ENCODE data around the gene HOXC5. TPM values are rescaled to one million over a fixed set of nuclear protein-coding genes. Genes with fewer than 3 reads are reported as not detected.

The HOXC5 gene
- total RNA-seq (not detected), polyA plus RNA-seq (under 1 TPM in 1 of 2 donors, not detected in 1; 0.01 TPM)
- long read RNA-seq, donor 1 = 0 reads
- long read RNA-seq, donor 2 = 0 reads
- long read RNA-seq, donor 3 = 0 reads

DNA sequence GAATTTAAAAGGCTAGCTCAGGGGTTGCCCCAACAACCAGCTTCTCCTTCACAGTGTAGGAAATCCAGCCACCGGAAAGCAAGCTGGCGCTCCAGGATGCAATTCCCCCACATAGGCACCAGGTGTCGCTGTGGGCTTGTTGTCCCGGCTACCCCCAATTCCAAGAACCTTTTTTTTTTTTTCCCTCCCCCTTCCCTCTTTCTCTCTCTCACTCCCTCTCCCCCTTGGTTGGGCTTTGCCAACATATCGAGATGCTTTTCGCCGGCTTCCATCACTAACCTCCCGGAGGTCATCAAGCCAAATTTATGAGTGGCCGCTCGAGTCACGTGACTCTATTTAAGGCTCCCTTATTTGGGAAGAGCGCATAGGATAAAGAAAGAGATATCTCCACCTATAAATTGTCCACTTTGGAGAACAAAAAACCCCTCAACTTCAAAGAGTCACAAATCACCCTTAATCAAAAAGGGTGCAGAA lies at the start of gene HOXC5:
TSS of gene HOXC5 (plus strand) at position 424 of the 474 bp plus-strand sequence. CDS start 73 bp downstream, outside the sequence.
- ATAC-seq = peak in 5 of 8 donors; percentile 12 to 51 (median 36)
- no peaks in the 10 kb centered on the region for H3K36me3 ChIP-seq
- peaks cover 3 to 34% (median 12%) of the 10 kb centered on the region in 9 donors for H3K4me1 ChIP-seq
- TF ChIP-seq, protein P1, sequence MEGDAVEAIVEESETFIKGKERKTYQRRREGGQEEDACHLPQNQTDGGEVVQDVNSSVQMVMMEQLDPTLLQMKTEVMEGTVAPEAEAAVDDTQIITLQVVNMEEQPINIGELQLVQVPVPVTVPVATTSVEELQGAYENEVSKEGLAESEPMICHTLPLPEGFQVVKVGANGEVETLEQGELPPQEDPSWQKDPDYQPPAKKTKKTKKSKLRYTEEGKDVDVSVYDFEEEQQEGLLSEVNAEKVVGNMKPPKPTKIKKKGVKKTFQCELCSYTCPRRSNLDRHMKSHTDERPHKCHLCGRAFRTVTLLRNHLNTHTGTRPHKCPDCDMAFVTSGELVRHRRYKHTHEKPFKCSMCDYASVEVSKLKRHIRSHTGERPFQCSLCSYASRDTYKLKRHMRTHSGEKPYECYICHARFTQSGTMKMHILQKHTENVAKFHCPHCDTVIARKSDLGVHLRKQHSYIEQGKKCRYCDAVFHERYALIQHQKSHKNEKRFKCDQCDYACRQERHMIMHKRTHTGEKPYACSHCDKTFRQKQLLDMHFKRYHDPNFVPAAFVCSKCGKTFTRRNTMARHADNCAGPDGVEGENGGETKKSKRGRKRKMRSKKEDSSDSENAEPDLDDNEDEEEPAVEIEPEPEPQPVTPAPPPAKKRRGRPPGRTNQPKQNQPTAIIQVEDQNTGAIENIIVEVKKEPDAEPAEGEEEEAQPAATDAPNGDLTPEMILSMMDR (IDR thresholded peaks at IDR 0.05) = peak; percentile 45 to 87 (median 75)
- intact Hi-C loops (cut with DNase I) = loop anchor here in 4 of 10 donors (1.0 to 5.0 kb wide), 4 partner anchors 35 to 160 kb away; no protein-coding TSS in a partner anchor
- H3K4me3 ChIP-seq = peak within 1 kb of the TSS in 7 of 10 donors; percentile 5 to 39 (median 24)
- no peak within 1 kb of the TSS for H3K27ac ChIP-seq
- peak in 1 of 2 donors; percentile 38 for DNase-seq
- WGBS, 2 donors = 4 to 5% methylated on average over 12 of the region's 12 CpGs
- H3K9me3 ChIP-seq = peaks cover 0 to 6% (median 0%) of the 10 kb centered on the region in 11 donors
- peaks cover 64 to 100% (median 100%) of the 10 kb centered on the region in 7 donors for H3K27me3 ChIP-seq

DNA sequence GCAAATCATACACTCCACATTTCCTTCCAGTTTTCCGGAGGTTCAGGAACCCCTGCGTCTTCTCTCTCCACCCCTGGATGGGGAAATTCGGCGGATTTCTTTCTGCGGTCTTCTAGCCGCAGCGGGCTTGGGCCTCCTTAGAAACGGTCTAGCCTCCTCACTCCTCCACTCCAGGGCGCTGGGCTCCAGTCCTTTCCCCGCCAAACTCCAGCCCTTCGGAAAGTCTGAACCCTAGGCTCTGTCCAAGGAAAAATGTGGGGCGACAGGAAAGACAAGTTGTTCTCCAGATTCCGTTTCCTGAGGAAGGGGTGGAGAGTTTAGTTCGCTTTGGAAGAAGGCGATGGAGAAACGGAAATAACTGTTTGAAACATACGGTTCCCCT lies 49.3 kb upstream of the HOXC5 start:
- Histone ChIP-seq H3K4me1 (peaks cover 4 to 26% (median 15%) of the 10 kb centered on the region in 9 donors), H3K4me3 (no peak overlapping the region), H3K9me3 (no peaks in the 10 kb centered on the region), H3K36me3 (no peaks in the 10 kb centered on the region), H3K27ac (no peak overlapping the region), H3K27me3 (peaks cover 57 to 100% (median 98%) of the 10 kb centered on the region in 7 donors)
- ATAC-seq (no peak), DNase-seq (no peak)
- intact Hi-C loops (cut with DNase I) = no loop called here
- TF ChIP-seq, protein P1 (IDR thresholded peaks at IDR 0.05) = no peak
- WGBS, 2 donors = 4 to 8% methylated on average over 17 of the region's 17 CpGs

DNA sequence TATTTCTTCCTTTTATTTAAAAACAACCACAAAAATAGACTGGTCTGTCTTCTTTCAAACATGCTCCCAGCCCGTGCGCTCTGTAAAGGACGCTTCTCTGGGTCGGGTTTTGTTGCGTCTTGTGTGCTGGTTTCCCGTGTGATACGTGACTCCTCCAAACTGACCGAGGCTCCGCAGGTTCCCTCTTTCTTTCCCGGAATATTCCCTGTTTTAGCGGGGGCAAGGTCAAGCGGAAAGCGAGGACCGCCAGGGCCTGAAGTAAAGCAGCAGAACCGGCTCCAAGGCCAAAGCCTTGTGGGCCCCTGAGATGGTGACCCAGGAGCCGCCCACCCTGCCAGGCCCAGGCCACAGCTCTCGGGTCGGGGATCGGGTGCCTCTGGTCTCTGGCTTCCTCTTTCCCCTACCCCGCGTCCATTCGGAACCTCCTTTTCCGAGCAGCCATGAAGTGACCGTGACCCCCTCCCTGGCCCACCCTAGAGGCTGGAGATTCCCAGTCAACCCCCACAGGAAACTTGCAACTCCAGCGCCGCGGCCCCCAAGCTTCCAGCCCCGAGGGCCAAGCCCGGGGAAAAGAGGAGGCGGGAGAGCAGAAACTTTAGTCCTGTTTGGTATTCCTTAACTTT lies 48.8 kb upstream of the HOXC5 start:
- no peak for DNase-seq
- ATAC-seq = peak in 1 of 8 donors; percentile 38
- Histone ChIP-seq H3K9me3 (no peaks in the 10 kb centered on the region), H3K36me3 (no peaks in the 10 kb centered on the region), H3K4me1 (peaks cover 4 to 29% (median 15%) of the 10 kb centered on the region in 9 donors), H3K27ac (no peak overlapping the region), H3K4me3 (no peak overlapping the region), H3K27me3 (peaks cover 60 to 100% (median 98%) of the 10 kb centered on the region in 7 donors)
- TF ChIP-seq, protein P1 (IDR thresholded peaks at IDR 0.05) = no peak
- 3 to 7% methylated on average over 27 to 30 of the region's 30 CpGs for WGBS, 2 donors
- intact Hi-C loops (cut with DNase I) = no loop called here

DNA sequence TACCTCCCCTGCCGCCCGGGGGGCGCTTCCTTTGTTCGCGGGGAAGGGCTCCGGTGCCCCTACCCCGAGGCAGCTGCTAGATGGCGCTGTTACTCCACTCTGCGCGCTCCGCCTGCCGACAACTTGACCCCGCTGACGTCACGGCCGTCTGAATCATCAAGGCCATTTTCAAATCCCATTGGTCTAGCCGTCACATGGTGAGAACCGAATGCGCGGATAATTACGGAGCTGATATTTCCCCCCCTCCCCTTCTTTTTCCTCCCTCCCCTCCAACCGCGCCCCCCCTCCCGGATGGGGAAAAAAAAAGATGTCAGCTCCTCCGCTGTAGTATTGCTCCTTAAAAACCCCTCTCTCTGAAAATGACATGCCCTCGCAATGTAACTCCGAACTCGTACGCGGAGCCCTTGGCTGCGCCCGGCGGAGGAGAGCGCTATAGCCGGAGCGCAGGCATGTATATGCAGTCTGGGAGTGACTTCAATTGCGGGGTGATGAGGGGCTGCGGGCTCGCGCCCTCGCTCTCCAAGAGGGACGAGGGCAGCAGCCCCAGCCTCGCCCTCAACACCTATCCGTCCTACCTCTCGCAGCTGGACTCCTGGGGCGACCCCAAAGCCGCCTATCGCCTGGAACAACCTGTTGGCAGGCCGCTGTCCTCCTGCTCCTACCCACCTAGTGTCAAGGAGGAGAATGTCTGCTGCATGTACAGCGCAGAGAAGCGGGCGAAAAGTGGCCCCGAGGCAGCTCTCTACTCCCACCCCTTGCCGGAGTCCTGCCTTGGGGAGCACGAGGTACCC lies 47.8 kb upstream of the HOXC5 start, which contains the start of gene HOXC10:
TSS of gene HOXC10 (plus strand) at position 246 of the 791 bp plus-strand sequence. CDS start at position 360, 114 bp downstream.
- WGBS, 2 donors = 5 to 6% methylated on average over 54 to 55 of the region's 55 CpGs
- H3K27me3 ChIP-seq = peaks cover 55 to 100% (median 100%) of the 10 kb centered on the region in 7 donors

More for the DNA sequence above, 47.8 kb upstream of the HOXC5 start, which contains the start of gene HOXC10:
- Histone ChIP-seq H3K36me3 (no peaks in the 10 kb centered on the region), H3K4me1 (peaks cover 4 to 34% (median 17%) of the 10 kb centered on the region in 9 donors), H3K4me3 (peak within 1 kb of the TSS in 5 of 10 donors; percentile 3 to 27 (median 12)), H3K9me3 (no peaks in the 10 kb centered on the region), H3K27ac (no peak within 1 kb of the TSS)
- intact Hi-C loops (cut with DNase I) = no loop called here
- TF ChIP-seq, protein P1 (IDR thresholded peaks at IDR 0.05) = peak in 8 of 9 donors; percentile 18 to 53 (median 33)
- DNase-seq (peak; percentile 49 to 68), ATAC-seq (peak; percentile 44 to 73 (median 60))
